Esophagus squamous epithelium (tissue), 5 donors: ENCODE measurements around the gene LPXN. TPM values are rescaled to one million over a fixed set of nuclear protein-coding genes. Genes with fewer than 3 reads are reported as not detected.

Experiments
- DNase-seq: peaks from one replicate; lab custom pipeline; 2025; lab: John Stamatoyannopoulos, UW
- H3K27ac ChIP-seq, 4 donors: fragments of 200-600 bp; sonication (generic); one replicate each; pipeline ENCODE4 v1.5.1; 2016 to 2019; ENCODE audit warnings: mild to moderate bottlenecking in 1 of 4
- H3K27me3 ChIP-seq, 4 donors: fragments of 200-600 bp; sonication (generic); 1 replicate in 3 of 4; 2 replicates in 1 of 4; pipeline versions ENCODE4 v1.5.1 to v1.6.0; 2017 to 2021; ENCODE audit warnings: antibody characterized with exemption in 1 of 4
- H3K36me3 ChIP-seq, 3 donors: fragments of 200-600 bp; sonication (generic); one replicate each; pipeline ENCODE4 v1.5.1; 2016 to 2019
- H3K4me1 ChIP-seq, 3 donors: fragments of 200-600 bp; sonication (generic); one replicate each; pipeline ENCODE4 v1.5.1; 2017 to 2019
- H3K4me3 ChIP-seq, 4 donors: fragments of 200-600 bp; sonication (generic); 1 replicate in 3 of 4; 2 replicates in 1 of 4; pipeline ENCODE4 v1.5.1; 2016 to 2019; ENCODE audit warnings: mild to moderate bottlenecking in 2 of 4, moderate library complexity in 1 of 4
- H3K9me3 ChIP-seq, 3 donors: fragments of 200-600 bp; sonication (generic); one replicate each; pipeline ENCODE4 v1.5.1; 2016 to 2019
- CTCF ChIP-seq, 6 experiments: fragments of 450-650 bp in 4 of 6; fragments of 200-600 bp in 2 of 6; sonication (generic) in 2 of 6; IDR thresholded peaks; one replicate each; pipeline ENCODE4 v1.5.1; 2016 to 2019; ENCODE audit warnings: antibody characterized with exemption in 6 of 6, mild to moderate bottlenecking in 4 of 6, moderate library complexity in 4 of 6
- POLR2A ChIP-seq, 4 donors: fragments of 450-650 bp; IDR thresholded peaks; one replicate each; pipeline ENCODE4 v1.6.1; 2017; ENCODE audit warnings: antibody characterized with exemption in 4 of 4, mild to moderate bottlenecking in 4 of 4, moderate library complexity in 3 of 4
- WGBS, 2 donors: methylation state at CpG; one replicate each; pipeline ENCODE4 v1.1.5; 2018; 5-methylcytosine and 5-hydroxymethylcytosine counted together
- intact Hi-C: fragments of 100-400 bp; cut with DNase I; formaldehyde crosslinking; loops from one replicate; pipeline ENCODE4 v1.15.0; 2022
- total RNA-seq, 4 donors: library from RNA; depleted of rRNA; stranded (reverse); fragments of >200 nt; gene quantifications; one replicate each; pipeline ENCODE4 v1.1.0, GENCODE V29; 2016
- donor health status: DM: yes; HTN: yes; CAD: no.

The LPXN gene
- total RNA-seq, 4 donors from 2014 or later: 1.7 to 12.4 (median 4.4) TPM

- no peak for TF ChIP-seq POLR2A (IDR thresholded peaks at IDR 0.05)
- TF ChIP-seq CTCF (IDR thresholded peaks at IDR 0.05): no peak
- intact Hi-C loops: no loop called here
- H3K36me3 ChIP-seq: no peaks in the 10 kb centered on the region
- no peaks in the 10 kb centered on the region for H3K9me3 ChIP-seq
- H3K27me3 ChIP-seq: no peaks in the 10 kb centered on the region
- no peak overlapping the region for H3K4me3 ChIP-seq
- no peak overlapping the region for H3K27ac ChIP-seq
- DNase-seq: no peak
- no peaks in the 10 kb centered on the region for H3K4me1 ChIP-seq
- 67 to 70% methylated on average over 5 of the region's 5 CpGs for WGBS, 2 donors
These were observed 68.7 kb downstream of the LPXN start for GRCh38 chr11:58506935-58507334.

GRCh38 chr11:58505849-58506248 is 69.8 kb downstream of the LPXN start:
- H3K9me3 ChIP-seq: no peaks in the 10 kb centered on the region
- H3K4me1 ChIP-seq: no peaks in the 10 kb centered on the region
- H3K27me3 ChIP-seq: no peaks in the 10 kb centered on the region
- intact Hi-C loops: no loop called here
- no peak for DNase-seq
- no peaks in the 10 kb centered on the region for H3K36me3 ChIP-seq
- no peak overlapping the region for H3K4me3 ChIP-seq
- TF ChIP-seq POLR2A (IDR thresholded peaks at IDR 0.05): no peak
- no peak for TF ChIP-seq CTCF (IDR thresholded peaks at IDR 0.05)
- no peak overlapping the region for H3K27ac ChIP-seq
- whole genome bisulfite sequencing, 2 donors: 78 to 80% methylated on average over 4 of the region's 4 CpGs

GRCh38 chr11:58504232-58504631 is 71.4 kb downstream of the LPXN start:
- TF ChIP-seq CTCF (IDR thresholded peaks at IDR 0.05) (no peak), POLR2A (IDR thresholded peaks at IDR 0.05) (no peak)
- intact Hi-C loops: no loop called here
- no peak for DNase-seq
- Histone ChIP-seq H3K36me3 (no peaks in the 10 kb centered on the region), H3K27ac (no peak overlapping the region), H3K4me1 (no peaks in the 10 kb centered on the region), H3K4me3 (no peak overlapping the region), H3K9me3 (no peaks in the 10 kb centered on the region), H3K27me3 (no peaks in the 10 kb centered on the region)
- 60 to 83% methylated on average over 6 of the region's 6 CpGs for WGBS, 2 donors

GRCh38 chr11:58503361-58503856 is 72.2 kb downstream of the LPXN start:
- H3K4me1 ChIP-seq: no peaks in the 10 kb centered on the region
- H3K36me3 ChIP-seq: no peaks in the 10 kb centered on the region
- TF ChIP-seq CTCF (IDR thresholded peaks at IDR 0.05): no peak
- TF ChIP-seq POLR2A (IDR thresholded peaks at IDR 0.05): no peak
- no peak overlapping the region for H3K4me3 ChIP-seq
- no peak overlapping the region for H3K27ac ChIP-seq
- H3K27me3 ChIP-seq: no peaks in the 10 kb centered on the region
- 70 to 79% methylated on average over 4 of the region's 4 CpGs for WGBS, 2 donors
- H3K9me3 ChIP-seq: no peaks in the 10 kb centered on the region
- no peak for DNase-seq
- intact Hi-C loops: no loop called here

GRCh38 chr11:58502004-58502403 is 73.7 kb downstream of the LPXN start:
- H3K27me3 ChIP-seq: no peaks in the 10 kb centered on the region
- TF ChIP-seq POLR2A (IDR thresholded peaks at IDR 0.05): no peak
- no peaks in the 10 kb centered on the region for H3K36me3 ChIP-seq
- H3K9me3 ChIP-seq: no peaks in the 10 kb centered on the region
- peaks cover 0 to 5% (median 0%) of the 10 kb centered on the region in 3 donors for H3K4me1 ChIP-seq
- H3K27ac ChIP-seq: no peak overlapping the region
- no peak overlapping the region for H3K4me3 ChIP-seq
- intact Hi-C loops: no loop called here
- DNase-seq: no peak

- WGBS, 2 donors: 44 to 47% methylated on average over 2 of the region's 2 CpGs
- Histone ChIP-seq H3K9me3 (no peaks in the 10 kb centered on the region), H3K36me3 (no peaks in the 10 kb centered on the region), H3K27ac (no peak overlapping the region), H3K4me1 (peaks cover 0 to 5% (median 0%) of the 10 kb centered on the region in 3 donors), H3K4me3 (no peak overlapping the region), H3K27me3 (no peaks in the 10 kb centered on the region)
- TF ChIP-seq CTCF (IDR thresholded peaks at IDR 0.05) (no peak), POLR2A (IDR thresholded peaks at IDR 0.05) (no peak)
- DNase-seq: no peak
- intact Hi-C loops: no loop called here
These were observed 77.2 kb downstream of the LPXN start for GRCh38 chr11:58498464-58498863.
